ENCODE data around the gene CCDC102B.

- no peak for TF ChIP-seq SIN3A (IDR thresholded peaks at IDR 0.05; ENCODE audit: borderline replicate concordance, insufficient read depth, low read length)
- no peak for TF ChIP-seq POLR2AphosphoS5 (IDR thresholded peaks at IDR 0.05; ENCODE audit: low read depth, low read length)
- no peak for TF ChIP-seq REST (IDR thresholded peaks at IDR 0.05; ENCODE audit: insufficient read depth in 1 of 2, low read depth in 2 of 2, low read length in 2 of 2)
- TF ChIP-seq TAF1 (IDR thresholded peaks at IDR 0.05; ENCODE audit: borderline replicate concordance, insufficient read depth, low read length): no peak
- TF ChIP-seq FOXP2 (optimal IDR thresholded peaks at IDR 0.05; ENCODE audit: borderline replicate concordance, extremely low read depth, extremely low read length, insufficient read depth): no peak
These were observed 146.4 kb downstream of the CCDC102B start for GRCh38 chr18:68944330-68944729.

Data from PFSK-1 (cell line).